Mesodermal cell (in vitro differentiated cells): ENCODE results near the gene DPYSL3.
"Not testable (repeated sequence)": the region's sequence is repeated elsewhere in the genome, so short reads cannot be mapped to it uniquely, and the experiment has no call there.

Experiments
- H3K27ac ChIP-seq: 2 replicates; pipeline ENCODE4 v1.7.0; 2013; ENCODE audit warnings: mild to moderate bottlenecking, low read depth, low read length, moderate library complexity; ENCODE audit not compliant: severe bottlenecking
- H3K36me3 ChIP-seq: 2 replicates; pipeline ENCODE4 v1.7.1; 2013; ENCODE audit warnings: mild to moderate bottlenecking, low read length, moderate library complexity; ENCODE audit not compliant: control insufficient read depth, insufficient read depth
- H3K4me1 ChIP-seq: one replicate; pipeline ENCODE4 v1.7.1; 2013; ENCODE audit warnings: mild to moderate bottlenecking, low read length; ENCODE audit not compliant: insufficient read depth, control insufficient read depth, poor library complexity, severe bottlenecking
- H3K4me3 ChIP-seq: 2 replicates; pipeline ENCODE4 v1.7.0; 2013; ENCODE audit warnings: low read length, control low read depth, mild to moderate bottlenecking; ENCODE audit not compliant: insufficient read depth, poor library complexity, severe bottlenecking; ENCODE audit errors: extremely low read depth
- H3K9me3 ChIP-seq: 2 replicates; pipeline ENCODE4 v1.7.1; 2013; ENCODE audit warnings: mild to moderate bottlenecking, low read length, moderate library complexity; ENCODE audit not compliant: control insufficient read depth
- WGBS, 2 experiments: methylation state at CpG; one replicate each; pipeline ENCODE4 v1.1.5; 2013; ENCODE audit warnings: missing lambda C conversion rate in 2 of 2; ENCODE audit not compliant: insufficient coverage in 2 of 2; 5-methylcytosine and 5-hydroxymethylcytosine counted together

The DPYSL3 gene

DNA sequence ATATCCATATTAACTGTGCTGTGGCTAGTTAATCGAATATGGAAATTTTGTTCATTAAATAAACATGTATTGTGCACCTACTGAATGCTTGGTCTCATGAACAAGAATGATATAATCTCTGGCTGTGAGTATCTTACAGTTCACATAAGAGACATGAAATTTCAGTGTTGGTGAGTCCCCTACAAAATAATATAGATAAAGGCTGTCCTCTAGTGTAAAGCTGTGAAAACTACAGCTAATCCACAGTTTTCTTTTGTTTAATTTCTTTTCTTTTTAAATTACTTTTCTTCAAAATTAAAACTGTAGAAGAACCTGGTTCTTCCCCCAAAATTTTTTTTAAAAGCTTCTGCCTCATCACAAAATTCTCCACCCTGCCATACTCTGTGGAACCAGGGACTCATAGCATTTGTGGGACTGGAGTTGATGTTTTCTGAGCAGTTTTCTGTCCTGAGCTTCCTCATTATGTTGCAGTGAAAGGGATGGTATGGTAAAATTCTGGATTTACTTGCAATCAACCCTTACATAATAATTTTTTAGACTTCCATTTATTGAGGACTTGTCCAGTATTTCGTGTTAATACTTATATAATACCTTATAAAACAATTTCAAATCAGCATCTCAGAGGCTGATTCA, 140.0 kb downstream of the DPYSL3 start:
- Histone ChIP-seq H3K27ac (no peak overlapping the region), H3K36me3 (no peaks in the 10 kb centered on the region), H3K9me3 (no peaks in the 10 kb centered on the region), H3K4me3 (no peak overlapping the region), H3K4me1 (no peaks in the 10 kb centered on the region)
- WGBS, 2 experiments, result no CpG with 5 or more reads among the region's 2 CpGs

DNA sequence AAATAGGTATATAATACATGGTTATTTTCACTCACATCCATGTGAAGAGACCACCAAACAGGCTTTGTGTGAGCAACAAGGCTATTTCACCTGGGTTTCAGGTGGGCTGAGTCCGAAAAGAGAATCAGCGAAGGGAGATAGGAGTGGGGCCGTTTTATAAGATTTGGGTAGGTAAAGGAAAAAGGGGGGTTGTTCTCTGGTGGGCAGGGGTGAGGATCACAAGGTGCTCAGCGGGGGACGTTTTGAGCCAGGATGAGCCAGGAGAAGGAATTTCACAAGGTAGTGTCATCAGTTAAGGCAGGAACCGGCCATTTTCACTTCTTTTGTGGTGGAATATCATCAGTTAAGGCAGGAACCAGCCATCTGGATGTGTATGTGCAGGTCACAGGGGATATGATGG, 142.5 kb downstream of the DPYSL3 start:
- not testable (repeated sequence) for H3K4me3 ChIP-seq, H3K36me3 ChIP-seq, H3K4me1 ChIP-seq, H3K27ac ChIP-seq, H3K9me3 ChIP-seq
- 68 to 77% methylated on average over 5 to 6 of the region's 6 CpGs for WGBS, 2 experiments

DNA sequence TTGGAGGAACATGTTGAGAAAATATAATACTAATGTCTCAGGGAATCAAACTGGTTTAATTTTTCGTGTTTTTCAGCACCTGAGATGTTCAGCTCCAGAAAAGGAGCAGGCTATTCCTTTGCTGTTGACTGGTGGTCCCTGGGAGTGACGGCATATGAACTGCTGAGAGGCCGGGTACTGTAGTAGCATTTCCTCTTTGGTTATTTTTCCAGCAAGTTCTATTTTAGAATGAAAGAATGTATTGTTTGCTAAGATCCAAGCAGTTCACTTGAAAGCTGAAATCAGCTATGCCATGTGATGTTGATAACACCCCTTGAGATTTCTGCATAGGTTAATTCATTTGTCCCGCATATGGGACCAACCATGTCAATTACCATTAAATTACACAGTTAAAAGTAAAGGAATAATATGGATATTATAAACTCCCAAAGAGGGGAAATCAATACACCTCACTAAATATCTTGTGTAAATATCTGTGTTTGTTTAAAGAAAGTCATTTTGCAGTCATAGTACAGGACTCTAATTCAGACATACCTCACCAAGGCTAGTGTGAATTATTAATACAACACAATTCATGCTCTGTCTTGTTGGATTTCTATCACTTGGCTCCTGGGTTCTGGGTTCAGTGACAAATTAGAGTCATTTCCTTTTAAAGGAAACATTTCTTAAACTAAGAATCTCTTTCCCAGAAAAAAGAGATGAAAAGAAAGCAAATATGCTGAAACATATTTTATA, 148.3 kb downstream of the DPYSL3 start:
- Histone ChIP-seq H3K36me3 (no peaks in the 10 kb centered on the region), H3K9me3 (peaks cover 6% of the 10 kb centered on the region), H3K4me1 (no peaks in the 10 kb centered on the region), H3K27ac (no peak overlapping the region), H3K4me3 (no peak overlapping the region)
- WGBS, 2 experiments, result 76 to 81% methylated on average over 2 of the region's 4 CpGs

DNA sequence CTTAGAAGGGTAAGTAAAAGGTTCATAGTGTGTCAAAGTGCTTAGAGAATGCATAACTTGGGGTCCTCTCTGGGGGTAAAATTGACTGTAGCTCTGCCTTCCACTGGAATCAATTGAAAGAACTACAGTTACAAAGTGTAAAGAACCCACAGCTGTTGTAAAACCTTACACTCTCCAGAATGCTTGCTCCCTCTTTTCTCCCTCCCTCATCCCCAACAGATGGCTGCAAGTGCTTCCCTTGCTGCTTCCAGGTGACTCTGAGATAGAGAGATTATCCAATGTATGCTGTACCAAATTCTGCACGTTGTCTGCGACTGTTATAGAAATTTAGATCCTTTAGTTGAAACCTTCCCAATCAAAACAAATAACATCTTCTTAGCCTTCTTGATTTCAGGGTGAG, 149.1 kb downstream of the DPYSL3 start:
- peaks cover 6% of the 10 kb centered on the region for H3K9me3 ChIP-seq
- H3K36me3 ChIP-seq, result no peaks in the 10 kb centered on the region
- no peak overlapping the region for H3K4me3 ChIP-seq
- no CpG with 5 or more reads among the region's 2 CpGs for WGBS, 2 experiments
- no peak overlapping the region for H3K27ac ChIP-seq
- no peaks in the 10 kb centered on the region for H3K4me1 ChIP-seq

DNA sequence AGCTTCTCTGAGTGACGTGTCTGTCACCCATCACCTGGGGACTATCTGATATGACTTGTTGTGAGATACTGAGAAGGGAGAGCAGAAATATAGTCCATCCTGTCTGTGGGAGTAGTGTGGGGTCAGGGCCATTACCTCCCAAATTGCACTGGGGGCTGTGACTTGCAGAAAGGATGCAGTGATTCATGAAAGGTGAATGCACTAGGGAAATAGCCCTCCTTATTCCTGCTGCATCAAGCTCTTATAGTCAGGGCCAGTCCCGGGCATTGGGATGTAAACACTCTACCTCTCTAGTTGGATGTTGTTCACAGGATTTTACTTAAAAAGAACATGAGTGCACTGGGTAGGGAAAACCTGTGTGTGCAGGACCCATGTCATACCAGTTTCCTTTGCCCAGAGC, 150.3 kb downstream of the DPYSL3 start:
- H3K27ac ChIP-seq, result no peak overlapping the region
- peaks cover 4% of the 10 kb centered on the region for H3K9me3 ChIP-seq
- no peak overlapping the region for H3K4me3 ChIP-seq
- H3K36me3 ChIP-seq, result no peaks in the 10 kb centered on the region
- no peaks in the 10 kb centered on the region for H3K4me1 ChIP-seq
- 94% methylated on average over 2 of the region's 2 CpGs; no CpG with 5 or more reads in 1 of the 2 experiments for WGBS, 2 experiments

DNA sequence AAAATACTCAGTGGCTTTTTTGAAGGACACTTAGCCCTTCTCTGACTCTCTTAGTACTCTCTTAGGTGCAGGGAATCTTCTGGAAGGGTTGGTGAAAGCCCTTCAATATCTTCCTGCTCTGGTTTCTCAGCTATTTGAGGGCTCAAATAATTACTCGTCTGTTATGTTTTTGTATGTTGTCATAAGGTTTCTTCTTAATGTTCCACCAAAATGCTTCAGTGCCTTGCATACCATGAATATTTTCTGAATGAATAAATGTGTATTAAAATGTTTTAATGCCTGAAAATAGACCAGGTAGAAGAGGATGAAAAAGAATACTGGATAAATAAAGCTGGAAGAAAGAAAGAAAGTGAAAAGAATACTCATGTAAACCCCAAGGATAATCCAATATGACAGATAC, 150.8 kb downstream of the DPYSL3 start:
- H3K4me1 ChIP-seq, result no peaks in the 10 kb centered on the region
- H3K4me3 ChIP-seq, result no peak overlapping the region
- WGBS, 2 experiments, result no CpG with 5 or more reads among the region's 1 CpG
- no peak overlapping the region for H3K27ac ChIP-seq
- H3K9me3 ChIP-seq, result no peaks in the 10 kb centered on the region
- no peaks in the 10 kb centered on the region for H3K36me3 ChIP-seq

DNA sequence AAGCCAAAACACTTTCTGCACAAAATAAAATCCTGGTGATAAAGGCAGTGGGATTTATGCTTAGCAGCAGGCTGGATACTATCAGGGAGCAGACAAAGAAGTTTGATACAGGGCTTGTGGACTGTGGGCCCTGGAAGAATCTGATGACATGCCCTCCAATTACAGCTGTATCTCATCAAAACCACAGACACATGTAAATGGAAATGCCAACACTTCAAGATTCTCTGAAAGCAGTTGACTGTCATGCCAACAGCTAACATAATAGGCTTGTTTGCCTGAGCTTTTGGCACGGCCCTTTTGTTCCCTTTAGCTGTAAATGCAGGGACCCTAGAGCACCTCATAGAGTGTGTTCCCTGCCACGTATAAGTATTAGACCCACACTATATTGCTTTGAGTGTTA, 160.6 kb downstream of the DPYSL3 start:
- Histone ChIP-seq H3K36me3 (no peaks in the 10 kb centered on the region), H3K4me3 (no peak overlapping the region), H3K9me3 (no peaks in the 10 kb centered on the region), H3K27ac (no peak overlapping the region), H3K4me1 (peaks cover 5% of the 10 kb centered on the region)
- 100% methylated on average over 1 of the region's 2 CpGs for WGBS, 2 experiments

DNA sequence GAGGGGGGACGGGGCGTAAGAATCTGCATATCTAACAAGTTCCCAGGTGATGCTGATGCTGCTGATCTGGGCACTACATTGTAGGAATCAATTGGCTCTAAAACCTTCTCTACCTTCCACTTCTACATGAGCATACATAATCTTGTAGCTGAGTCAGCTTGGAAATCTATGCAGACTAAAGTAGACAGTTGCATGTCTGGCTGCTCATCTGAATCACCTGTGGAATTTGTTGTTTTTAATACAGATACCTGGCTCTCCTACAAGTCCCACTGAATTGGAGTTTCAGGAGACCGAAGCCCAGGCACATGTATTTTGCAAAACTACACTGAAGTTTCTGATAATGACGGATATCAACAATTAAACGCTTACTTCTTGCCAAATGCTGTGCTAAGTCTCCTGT, 161.4 kb downstream of the DPYSL3 start:
- H3K4me1 ChIP-seq, result peaks cover 5% of the 10 kb centered on the region
- no peak overlapping the region for H3K27ac ChIP-seq
- no peaks in the 10 kb centered on the region for H3K36me3 ChIP-seq
- no peaks in the 10 kb centered on the region for H3K9me3 ChIP-seq
- 82 to 95% methylated on average over 2 to 3 of the region's 5 CpGs for WGBS, 2 experiments
- H3K4me3 ChIP-seq, result no peak overlapping the region

DNA sequence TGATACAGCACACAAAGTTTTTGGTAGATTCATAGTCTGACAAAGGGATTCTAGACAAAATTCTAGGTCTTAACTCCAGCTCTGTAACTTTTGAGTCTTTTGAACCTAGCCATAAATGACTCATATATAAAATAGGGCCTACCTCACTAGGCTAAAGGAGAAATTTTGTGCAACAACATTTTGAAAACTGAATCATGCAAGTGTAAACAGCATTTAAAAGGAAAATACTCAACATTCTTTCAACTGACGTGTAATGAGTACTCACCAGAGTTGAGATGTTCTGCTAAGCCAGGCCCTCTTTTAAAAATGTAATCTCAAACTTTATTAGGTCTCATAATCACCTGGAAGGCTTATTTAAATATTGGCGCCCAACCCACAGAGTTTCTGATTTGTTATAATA, 161.8 kb downstream of the DPYSL3 start:
- whole genome bisulfite sequencing, 2 experiments, result no CpG with 5 or more reads among the region's 2 CpGs
- Histone ChIP-seq H3K36me3 (no peaks in the 10 kb centered on the region), H3K4me3 (no peak overlapping the region), H3K27ac (no peak overlapping the region), H3K4me1 (peaks cover 5% of the 10 kb centered on the region), H3K9me3 (no peaks in the 10 kb centered on the region)

DNA sequence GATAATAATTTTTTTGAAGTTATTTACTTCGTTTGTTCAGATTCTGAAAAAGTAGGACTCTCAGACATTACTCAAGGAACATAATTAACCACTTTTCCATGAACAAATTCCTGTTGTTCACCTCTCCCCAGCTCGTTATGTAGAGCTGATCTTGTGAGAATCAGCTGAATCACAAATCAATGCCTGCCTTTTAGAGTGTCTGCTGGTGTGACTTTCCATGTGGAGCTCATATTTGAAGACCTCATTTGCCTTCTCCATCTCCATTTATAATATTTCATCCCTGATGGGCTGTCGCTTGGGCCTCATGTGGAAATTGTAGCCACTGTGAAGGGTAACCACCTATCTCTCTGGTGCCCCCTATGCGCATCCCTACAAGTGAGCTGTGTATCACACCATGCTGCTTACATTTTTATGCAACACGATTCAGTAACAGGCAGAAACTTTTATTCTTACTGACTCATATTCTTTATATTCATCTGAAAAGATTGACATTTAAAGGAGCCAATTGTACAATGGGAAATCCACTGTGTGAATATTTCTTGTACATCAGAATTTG, 163.8 kb downstream of the DPYSL3 start:
- Histone ChIP-seq H3K9me3 (no peaks in the 10 kb centered on the region), H3K4me1 (peaks cover 5% of the 10 kb centered on the region), H3K27ac (no peak overlapping the region), H3K4me3 (no peak overlapping the region), H3K36me3 (no peaks in the 10 kb centered on the region)
- WGBS, 2 experiments, result 94 to 97% methylated on average over 3 of the region's 5 CpGs

DNA sequence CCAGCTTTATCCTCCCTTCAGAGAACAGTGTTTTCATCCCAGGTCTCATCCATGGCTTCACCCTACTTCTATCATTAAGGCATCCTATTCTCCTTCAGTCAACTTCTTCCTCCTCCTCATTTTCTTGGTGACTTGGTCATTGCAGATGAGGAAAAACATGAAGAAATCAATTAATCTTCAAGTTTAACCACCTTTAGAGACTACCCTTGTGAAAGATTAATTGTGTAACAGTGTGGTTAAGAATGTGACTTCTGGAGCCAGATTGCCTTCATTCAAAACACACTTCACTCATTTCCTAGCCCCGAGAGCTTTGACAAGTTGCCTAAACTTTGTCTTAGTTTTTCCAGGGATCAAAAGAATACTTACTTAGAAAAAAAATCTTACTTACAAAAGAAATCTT, 165.0 kb downstream of the DPYSL3 start:
- H3K27ac ChIP-seq, result no peak overlapping the region
- WGBS, 2 experiments, result no CpG with 5 or more reads among the region's 1 CpG

More for the DNA sequence above, 165.0 kb downstream of the DPYSL3 start:
- H3K4me1 ChIP-seq, result peaks cover 5% of the 10 kb centered on the region
- H3K36me3 ChIP-seq, result no peaks in the 10 kb centered on the region
- H3K4me3 ChIP-seq, result no peak overlapping the region
- no peaks in the 10 kb centered on the region for H3K9me3 ChIP-seq
